SK-N-SH (cell line): ENCODE measurements around the gene CNN2. TPM values are rescaled to one million over a fixed set of nuclear protein-coding genes. Genes with fewer than 3 reads are reported as not detected.

ENCODE experiments used
- CTCF ChIA-PET: fragments of 300-600, 350-600 bp; formaldehyde crosslinking; extraction: SDS; loops from one replicate; lab custom pipeline; 2021; lab: Yijun Ruan, JAX
- POLR2A ChIA-PET: fragments of 350-600 bp; sonication (Branson Sonifier 250); formaldehyde crosslinking; extraction: SDS; loops from one replicate; lab custom pipeline; 2020; ENCODE audit warnings: antibody characterized with exemption, inconsistent platforms; lab: Yijun Ruan, JAX
- DNase-seq: peaks from one replicate; pipeline ENCODE4 v3.0.0; 2012
- H2AFZ ChIP-seq: fragments of 200-600 bp; sonication (generic); 2 replicates; pipeline ENCODE4 v1.8.1; 2016; ENCODE audit warnings: antibody characterized with exemption, mild to moderate bottlenecking, low read depth
- H3F3A ChIP-seq: fragments of 200-600 bp; sonication (generic); replicated peaks from 2 replicates; pipeline ENCODE3; 2016; ENCODE audit warnings: antibody characterized with exemption, mild to moderate bottlenecking; ENCODE audit not compliant: insufficient read depth
- H3K27ac ChIP-seq, 2 experiments: fragments of 200-500 bp in 1 of 2; fragments of 200-600 bp in 1 of 2; sonication (Bioruptor generic) in 1 of 2; sonication (generic), shearing (Covaris generic) in 1 of 2; 2 replicates each; pipeline versions ENCODE4 v1.5.1 to v1.6.1; 2014 to 2016; ENCODE audit warnings: low read depth in 2 of 2, inconsistent platforms in 1 of 2, low read length in 1 of 2, mild to moderate bottlenecking in 1 of 2, mixed read lengths in 1 of 2
- H3K27me3 ChIP-seq: fragments of 200-600 bp; sonication (generic), shearing (Covaris generic); 2 replicates; pipeline ENCODE4 v1.6.1; 2016; ENCODE audit warnings: mixed run types; ENCODE audit not compliant: insufficient read depth
- H3K36me3 ChIP-seq, 2 experiments: fragments of 200-500 bp in 1 of 2; fragments of 200-600 bp in 1 of 2; sonication (Bioruptor generic) in 1 of 2; sonication (generic) in 1 of 2; replicated peaks in 1 of 2; 2 replicates each; pipeline versions ENCODE3 to v1.5.1; 2014 to 2016; ENCODE audit warnings: low read length in 1 of 2, mild to moderate bottlenecking in 1 of 2; ENCODE audit not compliant: insufficient read depth in 2 of 2, control insufficient read depth in 1 of 2
- H3K4me1 ChIP-seq, 2 experiments: fragments of 200-500 bp in 1 of 2; fragments of 200-600 bp in 1 of 2; sonication (Bioruptor generic) in 1 of 2; sonication (generic), shearing (Covaris generic) in 1 of 2; 2 replicates each; pipeline versions ENCODE4 v1.5.1 to v1.6.1; 2014 to 2016; ENCODE audit warnings: low read depth in 1 of 2, low read length in 1 of 2, mixed run types in 1 of 2; ENCODE audit not compliant: insufficient read depth in 2 of 2, control insufficient read depth in 1 of 2
- H3K4me2 ChIP-seq: fragments of 200-600 bp; sonication (generic), shearing (Covaris generic); 2 replicates; pipeline ENCODE4 v1.6.1; 2017; ENCODE audit warnings: mixed run types
- H3K4me3 ChIP-seq, 2 experiments: fragments of 200-500 bp in 1 of 2; fragments of 200-600 bp in 1 of 2; sonication (Bioruptor generic) in 1 of 2; sonication (generic), shearing (Covaris generic) in 1 of 2; 2 replicates each; pipeline versions ENCODE4 v1.5.1 to v1.8.1; 2014 to 2016; ENCODE audit warnings: low read depth in 2 of 2, inconsistent platforms in 1 of 2, low read length in 1 of 2, mild to moderate bottlenecking in 1 of 2, mixed read lengths in 1 of 2, moderate library complexity in 1 of 2
- H3K79me2 ChIP-seq: fragments of 200-600 bp; sonication (generic); 2 replicates; pipeline ENCODE4 v1.8.1; 2017; ENCODE audit warnings: mild to moderate bottlenecking; ENCODE audit not compliant: insufficient read depth
- H3K9ac ChIP-seq: fragments of 200-600 bp; sonication (generic); 2 replicates; pipeline ENCODE4 v1.6.1; 2017; ENCODE audit warnings: mixed run types
- H3K9me2 ChIP-seq: fragments of 200-600 bp; sonication (generic); 2 replicates; pipeline ENCODE4 v1.6.1; 2017; ENCODE audit warnings: mixed run types
- H3K9me3 ChIP-seq: fragments of 200-600 bp; sonication (generic); 2 replicates; pipeline ENCODE4 v1.6.1; 2017; ENCODE audit warnings: mixed run types, mild to moderate bottlenecking, moderate library complexity
- H4K20me1 ChIP-seq: fragments of 200-600 bp; sonication (generic); 2 replicates; pipeline ENCODE4 v1.6.1; 2017; ENCODE audit warnings: mild to moderate bottlenecking, mixed run types; ENCODE audit not compliant: insufficient read depth
- EP300 ChIP-seq, 2 experiments: IDR thresholded peaks; 2 replicates each; pipeline versions ENCODE4 v1.4.0 to v1.6.1; 2012; ENCODE audit warnings: borderline replicate concordance in 1 of 2, low read depth in 1 of 2, low read length in 1 of 2
- FOSL2 ChIP-seq: IDR thresholded peaks from 2 replicates; pipeline ENCODE4 v1.4.0; 2012; ENCODE audit warnings: low read depth, mild to moderate bottlenecking, moderate library complexity, borderline replicate concordance
- FOXJ3 ChIP-seq: sonication (generic); formaldehyde crosslinking; IDR thresholded peaks from 2 replicates; pipeline ENCODE4 v1.5.1; 2020; ENCODE audit warnings: mild to moderate bottlenecking, missing genetic modification reagents
- FOXM1 ChIP-seq: IDR thresholded peaks from 2 replicates; pipeline ENCODE4 v1.4.0; 2012; ENCODE audit warnings: low read depth, mild to moderate bottlenecking
- GATA2 ChIP-seq: sonication (generic); formaldehyde crosslinking; IDR thresholded peaks from 2 replicates; pipeline ENCODE4 v1.5.0; 2020; ENCODE audit warnings: mild to moderate bottlenecking, missing genetic modification reagents
- JUND ChIP-seq: IDR thresholded peaks from 2 replicates; pipeline ENCODE4 v1.4.0; 2012
- POLR2AphosphoS5 ChIP-seq: IDR thresholded peaks from 2 replicates; pipeline ENCODE4 v1.6.1; 2012; ENCODE audit warnings: low read depth, low read length
- RAD21 ChIP-seq: IDR thresholded peaks from 2 replicates; pipeline ENCODE4 v1.6.1; 2012; ENCODE audit warnings: mild to moderate bottlenecking, low read length
- SIN3A ChIP-seq: IDR thresholded peaks from 2 replicates; pipeline ENCODE4 v1.6.1; 2012; ENCODE audit warnings: low read depth, mild to moderate bottlenecking, low read length, moderate library complexity, borderline replicate concordance
- SMC3 ChIP-seq: IDR thresholded peaks from 2 replicates; pipeline ENCODE4 v1.6.1; 2012; ENCODE audit warnings: low read depth, low read length, improper control_type of control experiment
- TAF1 ChIP-seq: IDR thresholded peaks from 2 replicates; pipeline ENCODE4 v1.6.1; 2012; ENCODE audit warnings: low read depth, mild to moderate bottlenecking, low read length, moderate library complexity, borderline replicate concordance
- TEAD4 ChIP-seq: IDR thresholded peaks from 2 replicates; pipeline ENCODE4 v1.4.0; 2012; ENCODE audit warnings: mild to moderate bottlenecking, borderline replicate concordance; ENCODE audit not compliant: insufficient read depth
- WGBS: methylation state at CpG from one replicate; pipeline ENCODE4 v1.1.6; 2017; ENCODE audit warnings: low lambda C conversion rate; 5-methylcytosine and 5-hydroxymethylcytosine counted together
- polyA plus RNA-seq, 3 experiments: library from polyadenylated mRNA; depleted of rRNA; stranded (reverse); fragments of >200 nt; gene quantifications; 2 replicates each; pipeline ENCODE4 v1.2.3, GENCODE V29; 2012
- TF ChIP-seq, protein P1 (sequence below): fragments of 150-350 bp; IDR thresholded peaks from 2 replicates; pipeline ENCODE4 v1.6.1; 2016; ENCODE audit warnings: mild to moderate bottlenecking, low read depth, low read length
- TF ChIP-seq, protein P2 (sequence below): IDR thresholded peaks from 2 replicates; pipeline ENCODE4 v1.4.0; 2012; ENCODE audit warnings: low read depth, borderline replicate concordance
- TF ChIP-seq, protein P3 (sequence below): fragments of 200-600 bp; sonication (generic); IDR thresholded peaks from 2 replicates; pipeline ENCODE4 v1.6.1; 2017; ENCODE audit warnings: antibody characterized with exemption, mild to moderate bottlenecking, moderate library complexity
- TF ChIP-seq, protein P4 (sequence below): IDR thresholded peaks from 2 replicates; pipeline ENCODE4 v1.4.0; 2012; ENCODE audit warnings: low read depth

CNN2 gene
- polyA plus RNA-seq, 1 of the 3 experiments (the other 2 are of a cell fraction): 279 TPM

DNA sequence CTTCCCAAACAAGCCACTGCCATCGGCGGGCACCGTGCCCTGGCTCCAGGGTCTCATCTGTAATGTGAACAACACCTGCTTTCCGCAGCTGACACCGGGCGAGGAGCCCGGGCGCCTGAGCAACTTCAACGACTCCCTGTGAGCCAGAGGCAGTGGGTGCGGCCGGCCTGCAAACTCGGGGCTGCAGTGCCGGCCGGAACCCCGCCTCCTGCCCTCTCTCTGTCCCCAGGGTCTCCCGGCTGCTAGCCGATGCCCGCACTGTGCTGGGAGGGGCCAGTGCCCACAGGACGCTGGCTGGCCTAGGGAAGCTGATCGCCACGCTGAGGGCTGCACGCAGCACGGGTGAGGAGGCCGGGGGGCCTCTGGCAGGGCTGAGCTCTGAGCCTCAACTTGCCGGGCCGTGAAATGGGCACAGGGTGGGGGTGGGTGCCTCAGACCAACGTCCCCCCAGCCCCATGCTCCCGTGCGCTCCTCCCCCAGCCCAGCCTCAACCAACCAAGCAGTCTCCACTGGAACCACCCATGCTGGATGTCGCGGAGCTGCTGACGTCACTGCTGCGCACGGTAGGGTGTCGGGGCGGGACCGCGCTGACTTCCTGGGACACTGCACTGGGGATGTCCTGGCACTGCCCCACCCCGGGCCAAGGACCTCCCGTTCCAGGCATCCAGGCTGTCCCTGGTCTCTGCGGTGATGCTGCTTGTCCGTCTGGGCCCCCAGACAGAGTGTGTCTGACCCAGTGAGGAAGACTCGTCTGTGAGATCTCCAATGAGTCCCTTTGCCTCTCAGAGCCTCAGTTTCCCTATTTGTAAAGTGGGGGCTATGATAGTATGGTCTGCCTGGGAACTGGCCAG, 15.7 kb downstream of the CNN2 start (continued):
- TF ChIP-seq POLR2AphosphoS5: no peak
- TF ChIP-seq FOXJ3 (CRISPR knock-in tag): no peak
- TF ChIP-seq FOXM1: no peak
- TF ChIP-seq, all 33 proteins: peak for 0

DNA sequence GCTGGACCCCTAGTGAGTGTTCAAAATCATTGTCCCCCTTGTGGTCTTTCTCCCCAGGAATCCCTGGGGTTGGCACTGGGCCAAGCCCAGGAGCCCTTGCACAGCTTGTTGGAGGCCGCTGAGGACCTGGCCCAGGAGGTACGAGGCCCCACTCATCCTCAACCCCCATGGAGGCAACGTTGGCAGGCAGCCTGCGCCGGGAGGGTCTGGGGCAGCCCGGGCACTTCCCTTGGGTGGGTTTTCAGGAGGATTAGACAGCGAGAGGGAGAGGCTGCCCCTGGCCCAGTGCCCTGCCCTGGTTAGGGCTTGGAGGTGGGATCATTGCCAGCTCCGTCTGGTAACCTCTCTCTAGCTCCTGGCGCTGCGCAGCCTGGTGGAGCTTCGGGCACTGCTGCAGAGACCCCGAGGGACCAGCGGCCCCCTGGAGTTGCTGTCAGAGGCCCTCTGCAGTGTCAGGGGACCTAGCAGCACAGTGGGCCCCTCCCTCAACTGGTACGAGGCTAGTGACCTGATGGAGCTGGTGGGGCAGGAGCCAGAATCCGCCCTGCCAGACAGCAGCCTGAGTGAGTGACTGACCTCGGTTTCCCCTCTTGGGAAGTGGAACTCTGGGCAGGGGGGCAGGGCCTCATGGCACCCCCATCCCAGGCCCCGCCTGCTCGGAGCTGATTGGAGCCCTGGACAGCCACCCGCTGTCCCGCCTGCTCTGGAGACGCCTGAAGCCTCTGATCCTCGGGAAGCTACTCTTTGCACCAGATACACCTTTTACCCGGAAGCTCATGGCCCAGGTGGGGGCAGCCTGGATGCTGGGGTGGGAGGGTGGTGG, 16.5 kb downstream of the CNN2 start:
- ChIA-PET POLR2A (no interaction called here), CTCF (interaction anchor here (0.6 to 1.7 kb wide), 4 partner anchors 11 to 152 kb away, joined by 3 to 5 read pairs (median 3); no protein-coding TSS in a partner anchor)
- peaks cover 18% of the 10 kb centered on the region for H3F3A ChIP-seq
- H2AFZ ChIP-seq: no peak overlapping the region
- peaks cover 11% of the 10 kb centered on the region for H4K20me1 ChIP-seq
- no peak overlapping the region; a peak in 1 of 4 replicates for H3K27ac ChIP-seq
- H3K9me2 ChIP-seq: no peaks in the 10 kb centered on the region
- TF ChIP-seq JUND (no peak), RAD21 (no peak), SIN3A (no peak), TEAD4 (no peak), SMC3 (no peak)
- peaks cover under 1 to 2% of the 10 kb centered on the region in 2 experiments for H3K36me3 ChIP-seq
- no peaks in the 10 kb centered on the region for H3K79me2 ChIP-seq
- no peak overlapping the region for H3K4me2 ChIP-seq
- no peak for DNase-seq
- H3K4me3 ChIP-seq: no peak overlapping the region
- H3K9ac ChIP-seq: no peak overlapping the region
- no peaks in the 10 kb centered on the region for H3K9me3 ChIP-seq
- 44% methylated on average over 8 of the region's 23 CpGs for WGBS
- H3K4me1 ChIP-seq: peaks cover 0 to 31% of the 10 kb centered on the region in 2 experiments; a peak in 2 of 4 replicates
- H3K27me3 ChIP-seq: no peaks in the 10 kb centered on the region

DNA sequence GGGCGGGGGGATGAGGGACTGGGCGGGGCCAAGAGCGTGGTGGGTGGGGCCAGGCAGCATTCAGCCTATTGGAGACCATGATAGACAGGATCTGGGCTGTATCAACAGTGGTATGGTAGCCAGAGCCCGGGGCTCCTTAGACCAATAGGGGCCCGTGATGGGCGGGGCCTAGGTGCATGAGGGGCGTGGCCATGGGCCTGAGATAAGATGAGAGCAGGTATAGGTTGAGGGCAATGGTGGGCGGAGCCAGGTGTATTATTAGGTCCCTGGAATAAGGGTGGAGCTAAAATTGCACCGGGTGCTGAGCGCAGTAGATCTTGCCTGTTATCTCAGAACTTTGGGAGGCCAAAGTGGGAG, 18.8 kb downstream of the CNN2 start:
- Histone ChIP-seq H3F3A (peaks cover 2% of the 10 kb centered on the region), H3K79me2 (no peaks in the 10 kb centered on the region), H3K4me3 (no peak overlapping the region), H3K4me2 (no peak overlapping the region), H4K20me1 (no peaks in the 10 kb centered on the region), H3K27ac (no peak overlapping the region), H3K9me2 (no peaks in the 10 kb centered on the region), H3K36me3 (no peaks in the 10 kb centered on the region), H3K9me3 (no peaks in the 10 kb centered on the region), H3K9ac (no peak overlapping the region), H2AFZ (no peak overlapping the region), H3K27me3 (no peaks in the 10 kb centered on the region), H3K4me1 (peaks cover 0 to 26% of the 10 kb centered on the region in 2 experiments; a peak in 2 of 4 replicates)
- CTCF ChIA-PET: no interaction called here
- 66% methylated on average over 10 of the region's 10 CpGs for WGBS
- POLR2A ChIA-PET: no interaction called here
- DNase-seq: peak; percentile 72
- TF ChIP-seq, protein P1, sequence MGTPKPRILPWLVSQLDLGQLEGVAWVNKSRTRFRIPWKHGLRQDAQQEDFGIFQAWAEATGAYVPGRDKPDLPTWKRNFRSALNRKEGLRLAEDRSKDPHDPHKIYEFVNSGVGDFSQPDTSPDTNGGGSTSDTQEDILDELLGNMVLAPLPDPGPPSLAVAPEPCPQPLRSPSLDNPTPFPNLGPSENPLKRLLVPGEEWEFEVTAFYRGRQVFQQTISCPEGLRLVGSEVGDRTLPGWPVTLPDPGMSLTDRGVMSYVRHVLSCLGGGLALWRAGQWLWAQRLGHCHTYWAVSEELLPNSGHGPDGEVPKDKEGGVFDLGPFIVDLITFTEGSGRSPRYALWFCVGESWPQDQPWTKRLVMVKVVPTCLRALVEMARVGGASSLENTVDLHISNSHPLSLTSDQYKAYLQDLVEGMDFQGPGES: no peak
- no peak for TF ChIP-seq EP300 (IDR thresholded peaks at IDR 0.05; ENCODE audit: borderline replicate concordance in 1 of 2, low read depth in 1 of 2, low read length in 1 of 2)
- no peak for TF ChIP-seq FOXJ3 (CRISPR knock-in tag)
- TF ChIP-seq, protein P2, sequence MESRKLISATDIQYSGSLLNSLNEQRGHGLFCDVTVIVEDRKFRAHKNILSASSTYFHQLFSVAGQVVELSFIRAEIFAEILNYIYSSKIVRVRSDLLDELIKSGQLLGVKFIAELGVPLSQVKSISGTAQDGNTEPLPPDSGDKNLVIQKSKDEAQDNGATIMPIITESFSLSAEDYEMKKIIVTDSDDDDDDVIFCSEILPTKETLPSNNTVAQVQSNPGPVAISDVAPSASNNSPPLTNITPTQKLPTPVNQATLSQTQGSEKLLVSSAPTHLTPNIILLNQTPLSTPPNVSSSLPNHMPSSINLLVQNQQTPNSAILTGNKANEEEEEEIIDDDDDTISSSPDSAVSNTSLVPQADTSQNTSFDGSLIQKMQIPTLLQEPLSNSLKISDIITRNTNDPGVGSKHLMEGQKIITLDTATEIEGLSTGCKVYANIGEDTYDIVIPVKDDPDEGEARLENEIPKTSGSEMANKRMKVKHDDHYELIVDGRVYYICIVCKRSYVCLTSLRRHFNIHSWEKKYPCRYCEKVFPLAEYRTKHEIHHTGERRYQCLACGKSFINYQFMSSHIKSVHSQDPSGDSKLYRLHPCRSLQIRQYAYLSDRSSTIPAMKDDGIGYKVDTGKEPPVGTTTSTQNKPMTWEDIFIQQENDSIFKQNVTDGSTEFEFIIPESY: no peak
- TF ChIP-seq, protein P3, sequence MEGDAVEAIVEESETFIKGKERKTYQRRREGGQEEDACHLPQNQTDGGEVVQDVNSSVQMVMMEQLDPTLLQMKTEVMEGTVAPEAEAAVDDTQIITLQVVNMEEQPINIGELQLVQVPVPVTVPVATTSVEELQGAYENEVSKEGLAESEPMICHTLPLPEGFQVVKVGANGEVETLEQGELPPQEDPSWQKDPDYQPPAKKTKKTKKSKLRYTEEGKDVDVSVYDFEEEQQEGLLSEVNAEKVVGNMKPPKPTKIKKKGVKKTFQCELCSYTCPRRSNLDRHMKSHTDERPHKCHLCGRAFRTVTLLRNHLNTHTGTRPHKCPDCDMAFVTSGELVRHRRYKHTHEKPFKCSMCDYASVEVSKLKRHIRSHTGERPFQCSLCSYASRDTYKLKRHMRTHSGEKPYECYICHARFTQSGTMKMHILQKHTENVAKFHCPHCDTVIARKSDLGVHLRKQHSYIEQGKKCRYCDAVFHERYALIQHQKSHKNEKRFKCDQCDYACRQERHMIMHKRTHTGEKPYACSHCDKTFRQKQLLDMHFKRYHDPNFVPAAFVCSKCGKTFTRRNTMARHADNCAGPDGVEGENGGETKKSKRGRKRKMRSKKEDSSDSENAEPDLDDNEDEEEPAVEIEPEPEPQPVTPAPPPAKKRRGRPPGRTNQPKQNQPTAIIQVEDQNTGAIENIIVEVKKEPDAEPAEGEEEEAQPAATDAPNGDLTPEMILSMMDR: no peak
- TF ChIP-seq, protein P4, sequence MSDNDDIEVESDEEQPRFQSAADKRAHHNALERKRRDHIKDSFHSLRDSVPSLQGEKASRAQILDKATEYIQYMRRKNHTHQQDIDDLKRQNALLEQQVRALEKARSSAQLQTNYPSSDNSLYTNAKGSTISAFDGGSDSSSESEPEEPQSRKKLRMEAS: no peak
- no peak for TF ChIP-seq TAF1
- TF ChIP-seq FOSL2: no peak
- TF ChIP-seq JUND: no peak
- no peak for TF ChIP-seq POLR2AphosphoS5
- TF ChIP-seq RAD21: no peak
- TF ChIP-seq FOXM1: no peak
- TF ChIP-seq SIN3A: no peak
- no peak for TF ChIP-seq GATA2 (CRISPR knock-in tag)
